ENCODE results near the gene POTEB2. TPM values are rescaled to one million over a fixed set of nuclear protein-coding genes. Genes with fewer than 3 reads are reported as not detected.

The POTEB2 gene
- total and polyA plus RNA-seq, 2 of the 4 experiments (the other 2 are of a cell fraction): not detected

Small RNA genes within 50 kb of the gene (microRNA-seq; reads per million reads assigned to microRNA genes)
- gene AC012414.2 (ENCODE audit: insufficient read depth, insufficient read length): not detected
- 0 reads per million in 2 experiments for gene MIR3118-2 (ENCODE audit: insufficient read depth in 1 of 2, insufficient read length in 1 of 2, unreplicated experiment in 1 of 2)
- gene RNU6-749P (ENCODE audit: insufficient read depth, insufficient read length): not detected
- not detected for gene ZNF519P2 (ENCODE audit: insufficient read depth, insufficient read length)

Small RNA genes within 50 kb of the gene (small RNA-seq; reads per million reads assigned to genes)
- 0 reads per million in 5 experiments for gene AC012414.2
- gene MIR3118-2: 0 reads per million in 5 experiments
- gene RNU6-749P: 0 reads per million in 5 experiments
- 0 reads per million in 5 experiments for gene ZNF519P2

Measured in IMR-90 (cell line).